ENCODE measurements around the gene RPS6KA3.

DNA sequence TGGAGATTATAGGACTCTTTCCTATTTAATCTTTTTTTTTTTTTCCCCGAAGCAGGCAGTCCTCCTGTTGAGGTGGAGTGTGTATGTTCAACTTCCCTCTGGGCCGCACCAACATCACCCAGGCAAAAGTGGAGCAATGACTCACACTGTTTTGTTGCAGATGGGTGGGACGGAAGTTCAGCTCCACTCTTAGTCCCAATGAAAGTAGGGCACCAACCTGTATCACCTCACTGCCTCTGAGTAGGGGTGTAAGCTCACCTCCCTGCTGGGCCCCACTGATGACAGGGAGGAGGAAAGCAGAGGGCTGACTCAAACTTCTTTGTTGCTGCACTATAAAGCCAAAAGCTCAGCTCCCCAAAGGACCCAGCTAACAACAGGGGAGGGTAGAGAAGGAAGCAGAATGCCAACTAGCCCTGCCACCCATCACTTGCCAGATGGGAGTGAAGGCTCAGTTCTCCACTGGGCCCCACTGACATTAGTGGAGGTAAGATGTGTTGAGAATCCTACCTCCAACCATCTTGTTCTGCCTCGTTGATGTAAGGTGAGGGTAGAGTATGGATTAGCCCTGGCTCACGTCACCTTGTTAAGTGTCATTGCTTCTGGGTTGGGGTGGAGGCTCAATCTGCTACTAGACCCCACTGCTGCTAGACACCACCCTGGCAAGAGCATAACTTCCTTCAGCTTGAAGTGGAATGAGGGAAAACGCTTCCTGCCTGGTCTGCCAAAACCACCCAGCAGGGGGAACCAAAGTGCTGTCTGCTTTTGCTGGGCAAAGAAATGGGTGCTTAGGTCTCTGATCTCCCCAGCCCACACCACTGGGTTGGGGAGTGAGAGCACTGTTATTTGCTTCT, 14.1 kb downstream of the RPS6KA3 start:
- no peak for TF ChIP-seq ZNF565 (CRISPR knock-in tag; conservative IDR thresholded peaks at IDR 0.05; ENCODE audit: low read depth)
- TF ChIP-seq ZFP30 (CRISPR knock-in tag; IDR thresholded peaks at IDR 0.05) = no peak
- no peak for TF ChIP-seq ISL1 (CRISPR knock-in tag; IDR thresholded peaks at IDR 0.05)
- TF ChIP-seq, protein P1, sequence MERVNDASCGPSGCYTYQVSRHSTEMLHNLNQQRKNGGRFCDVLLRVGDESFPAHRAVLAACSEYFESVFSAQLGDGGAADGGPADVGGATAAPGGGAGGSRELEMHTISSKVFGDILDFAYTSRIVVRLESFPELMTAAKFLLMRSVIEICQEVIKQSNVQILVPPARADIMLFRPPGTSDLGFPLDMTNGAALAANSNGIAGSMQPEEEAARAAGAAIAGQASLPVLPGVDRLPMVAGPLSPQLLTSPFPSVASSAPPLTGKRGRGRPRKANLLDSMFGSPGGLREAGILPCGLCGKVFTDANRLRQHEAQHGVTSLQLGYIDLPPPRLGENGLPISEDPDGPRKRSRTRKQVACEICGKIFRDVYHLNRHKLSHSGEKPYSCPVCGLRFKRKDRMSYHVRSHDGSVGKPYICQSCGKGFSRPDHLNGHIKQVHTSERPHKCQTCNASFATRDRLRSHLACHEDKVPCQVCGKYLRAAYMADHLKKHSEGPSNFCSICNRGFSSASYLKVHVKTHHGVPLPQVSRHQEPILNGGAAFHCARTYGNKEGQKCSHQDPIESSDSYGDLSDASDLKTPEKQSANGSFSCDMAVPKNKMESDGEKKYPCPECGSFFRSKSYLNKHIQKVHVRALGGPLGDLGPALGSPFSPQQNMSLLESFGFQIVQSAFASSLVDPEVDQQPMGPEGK (CRISPR knock-in tag; IDR thresholded peaks at IDR 0.05; ENCODE audit: borderline replicate concordance) = no peak
- TF ChIP-seq ZNF70 (CRISPR knock-in tag; IDR thresholded peaks at IDR 0.05) = no peak
- TF ChIP-seq SNAI2 (CRISPR knock-in tag; IDR thresholded peaks at IDR 0.05) = no peak
- TF ChIP-seq ARNTL (CRISPR knock-in tag; IDR thresholded peaks at IDR 0.05; ENCODE audit: borderline replicate concordance, low read depth) = no peak
- no peak for TF ChIP-seq BACH2 (CRISPR knock-in tag; IDR thresholded peaks at IDR 0.05; ENCODE audit: borderline replicate concordance)
- no peak for TF ChIP-seq ZFP3 (CRISPR knock-in tag; IDR thresholded peaks at IDR 0.05)
- TF ChIP-seq, protein P2, sequence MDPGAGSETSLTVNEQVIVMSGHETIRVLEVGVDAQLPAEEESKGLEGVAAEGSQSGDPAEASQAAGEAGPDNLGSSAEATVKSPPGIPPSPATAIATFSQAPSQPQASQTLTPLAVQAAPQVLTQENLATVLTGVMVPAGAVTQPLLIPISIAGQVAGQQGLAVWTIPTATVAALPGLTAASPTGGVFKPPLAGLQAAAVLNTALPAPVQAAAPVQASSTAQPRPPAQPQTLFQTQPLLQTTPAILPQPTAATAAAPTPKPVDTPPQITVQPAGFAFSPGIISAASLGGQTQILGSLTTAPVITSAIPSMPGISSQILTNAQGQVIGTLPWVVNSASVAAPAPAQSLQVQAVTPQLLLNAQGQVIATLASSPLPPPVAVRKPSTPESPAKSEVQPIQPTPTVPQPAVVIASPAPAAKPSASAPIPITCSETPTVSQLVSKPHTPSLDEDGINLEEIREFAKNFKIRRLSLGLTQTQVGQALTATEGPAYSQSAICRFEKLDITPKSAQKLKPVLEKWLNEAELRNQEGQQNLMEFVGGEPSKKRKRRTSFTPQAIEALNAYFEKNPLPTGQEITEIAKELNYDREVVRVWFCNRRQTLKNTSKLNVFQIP (CRISPR knock-in tag; IDR thresholded peaks at IDR 0.05; ENCODE audit: borderline replicate concordance, low read depth) = no peak
- no peak for TF ChIP-seq RARB (CRISPR knock-in tag; IDR thresholded peaks at IDR 0.05)
- TF ChIP-seq ZNF8 (CRISPR knock-in tag; IDR thresholded peaks at IDR 0.05) = no peak
- no peak for TF ChIP-seq TOX (CRISPR knock-in tag; IDR thresholded peaks at IDR 0.05; ENCODE audit: borderline replicate concordance)
